Fibroblast of lung (primary cell): Measurements from ENCODE around the gene MYCBP.

Experiments
- CTCF ChIP-seq, 2 donors: IDR thresholded peaks in 1 of 2; conservative IDR thresholded peaks in 1 of 2; 1 replicate in 1 of 2; 2 replicates in 1 of 2; pipeline ENCODE4 v1.5.1; 2011 to 2012; ENCODE audit warnings: low read length in 2 of 2, control low read depth in 1 of 2, inconsistent platforms in 1 of 2, low read depth in 1 of 2, mild to moderate bottlenecking in 1 of 2
- EZH2 ChIP-seq: IDR thresholded peaks from 2 replicates; pipeline ENCODE4 v1.5.1; 2012; ENCODE audit warnings: low read length, control low read depth, mild to moderate bottlenecking; ENCODE audit errors: missing control alignments

DNA sequence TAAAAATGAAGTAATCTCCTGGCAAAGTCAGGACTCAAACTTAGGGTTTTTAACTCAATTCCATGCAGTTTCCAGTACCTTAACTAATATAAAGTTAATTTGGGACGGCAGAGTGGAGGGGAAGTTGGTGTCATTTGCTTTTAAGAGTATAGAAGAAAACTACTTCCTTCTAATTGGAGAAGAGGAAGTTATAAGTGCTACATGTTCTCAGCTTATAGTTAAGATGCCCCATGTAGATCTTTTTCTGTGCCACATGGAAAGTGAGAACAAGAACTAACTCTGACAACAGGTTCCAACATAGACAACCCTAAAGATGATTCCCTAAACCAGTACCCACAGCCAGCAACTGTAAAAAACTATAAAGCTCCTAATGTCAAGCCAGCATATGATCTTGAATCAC is 25.1 kb downstream of the MYCBP start:
- TF ChIP-seq CTCF (conservative IDR thresholded peaks at IDR 0.05 in 1 of 2, IDR thresholded peaks at IDR 0.05 in 1 of 2; ENCODE audit: low read depth in 1 of 2, low read length in 2 of 2) = no peak
- no peak for TF ChIP-seq EZH2
